ENCODE data around the gene TRIP12.
"Not testable (repeated sequence)": the region's sequence is repeated elsewhere in the genome, so short reads cannot be mapped to it uniquely, and the experiment has no call there.

TRIP12 gene

GRCh38 chr2:229873123-229873581, 48.7 kb downstream of the TRIP12 start:
- DNase-seq = no peak

GRCh38 chr2:229870903-229871656, 50.7 kb downstream of the TRIP12 start:
- no peak for DNase-seq

GRCh38 chr2:229869226-229869625, 52.6 kb downstream of the TRIP12 start:
- no peak for DNase-seq

- no peak for DNase-seq
These were observed 53.0 kb downstream of the TRIP12 start for GRCh38 chr2:229868794-229869193.

GRCh38 chr2:229865033-229865432, 56.8 kb downstream of the TRIP12 start:
- DNase-seq = no peak

- no peak for DNase-seq
These were observed 60.4 kb downstream of the TRIP12 start for GRCh38 chr2:229861431-229861830.

GRCh38 chr2:229860334-229860733, 61.5 kb downstream of the TRIP12 start:
- no peak for DNase-seq

GRCh38 chr2:229858351-229858750, 63.5 kb downstream of the TRIP12 start:
- DNase-seq = no peak

GRCh38 chr2:229857634-229858033, 64.2 kb downstream of the TRIP12 start:
- no peak for DNase-seq

GRCh38 chr2:229856413-229856812, 65.4 kb downstream of the TRIP12 start:
- no peak for DNase-seq

GRCh38 chr2:229855116-229855515, 66.7 kb downstream of the TRIP12 start:
- DNase-seq = no peak

- DNase-seq = no peak
These were observed 69.2 kb downstream of the TRIP12 start for GRCh38 chr2:229852565-229852964.

- DNase-seq = no peak
These were observed 69.9 kb downstream of the TRIP12 start for GRCh38 chr2:229851870-229852269.

GRCh38 chr2:229850355-229851275, 71.2 kb downstream of the TRIP12 start:
- DNase-seq = not testable (repeated sequence)

- no peak for DNase-seq
These were observed 72.7 kb downstream of the TRIP12 start for GRCh38 chr2:229849073-229849472.

- no peak for DNase-seq
These were observed 78.2 kb downstream of the TRIP12 start for GRCh38 chr2:229843613-229844012.

GRCh38 chr2:229838729-229839128, 83.1 kb downstream of the TRIP12 start:
- DNase-seq = no peak

GRCh38 chr2:229836847-229837246, 85.0 kb downstream of the TRIP12 start:
- DNase-seq = no peak

- DNase-seq = no peak
These were observed 86.1 kb downstream of the TRIP12 start for GRCh38 chr2:229835596-229836283.

GRCh38 chr2:229834368-229834767, 87.4 kb downstream of the TRIP12 start:
- not testable (repeated sequence) for DNase-seq

- no peak for DNase-seq
These were observed 89.3 kb downstream of the TRIP12 start for GRCh38 chr2:229832510-229832898.

- no peak for DNase-seq
These were observed 89.9 kb downstream of the TRIP12 start for GRCh38 chr2:229831805-229832509.

GRCh38 chr2:229825476-229825875, 96.3 kb downstream of the TRIP12 start:
- DNase-seq = no peak

All from DMS 273 treated with DMSO at 0.1 percent for 48 hours (cell line).